ENCODE measurements around the gene YTHDC2. TPM values are rescaled to one million over a fixed set of nuclear protein-coding genes. Genes with fewer than 3 reads are reported as not detected.

The YTHDC2 gene
- total and polyA plus RNA-seq, 2 of the 13 experiments (the other 11 are each of a cell fraction or from before 2014, with no cell fraction given) = 6.7 to 17.8 TPM

DNA sequence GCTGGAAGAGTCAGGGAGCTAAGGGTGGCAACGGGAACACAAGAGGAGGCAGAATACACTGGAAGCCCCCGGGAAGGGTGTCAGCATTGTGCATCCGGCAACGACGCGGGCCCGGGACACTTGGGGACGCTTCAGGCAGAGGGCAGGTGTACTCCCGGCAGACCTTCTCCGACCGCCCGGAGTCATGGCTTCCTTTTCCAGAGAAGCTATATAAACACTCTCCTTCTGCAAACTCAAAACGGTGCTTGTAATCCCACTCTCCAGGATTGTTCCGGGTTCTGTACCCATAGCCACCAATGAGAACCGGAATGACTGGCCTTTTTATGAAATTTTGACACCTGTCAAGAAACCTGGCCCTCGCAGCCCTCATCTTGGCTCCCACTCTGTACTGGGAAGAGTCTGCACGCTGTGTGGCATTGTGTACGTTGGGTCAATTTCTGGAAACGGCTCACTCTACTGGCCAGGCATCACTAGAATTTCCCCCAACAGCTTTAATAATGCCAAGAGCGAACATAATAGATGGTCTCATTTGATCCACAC, 24.8 kb upstream of the YTHDC2 start (continued):
- TF ChIP-seq, protein P1, sequence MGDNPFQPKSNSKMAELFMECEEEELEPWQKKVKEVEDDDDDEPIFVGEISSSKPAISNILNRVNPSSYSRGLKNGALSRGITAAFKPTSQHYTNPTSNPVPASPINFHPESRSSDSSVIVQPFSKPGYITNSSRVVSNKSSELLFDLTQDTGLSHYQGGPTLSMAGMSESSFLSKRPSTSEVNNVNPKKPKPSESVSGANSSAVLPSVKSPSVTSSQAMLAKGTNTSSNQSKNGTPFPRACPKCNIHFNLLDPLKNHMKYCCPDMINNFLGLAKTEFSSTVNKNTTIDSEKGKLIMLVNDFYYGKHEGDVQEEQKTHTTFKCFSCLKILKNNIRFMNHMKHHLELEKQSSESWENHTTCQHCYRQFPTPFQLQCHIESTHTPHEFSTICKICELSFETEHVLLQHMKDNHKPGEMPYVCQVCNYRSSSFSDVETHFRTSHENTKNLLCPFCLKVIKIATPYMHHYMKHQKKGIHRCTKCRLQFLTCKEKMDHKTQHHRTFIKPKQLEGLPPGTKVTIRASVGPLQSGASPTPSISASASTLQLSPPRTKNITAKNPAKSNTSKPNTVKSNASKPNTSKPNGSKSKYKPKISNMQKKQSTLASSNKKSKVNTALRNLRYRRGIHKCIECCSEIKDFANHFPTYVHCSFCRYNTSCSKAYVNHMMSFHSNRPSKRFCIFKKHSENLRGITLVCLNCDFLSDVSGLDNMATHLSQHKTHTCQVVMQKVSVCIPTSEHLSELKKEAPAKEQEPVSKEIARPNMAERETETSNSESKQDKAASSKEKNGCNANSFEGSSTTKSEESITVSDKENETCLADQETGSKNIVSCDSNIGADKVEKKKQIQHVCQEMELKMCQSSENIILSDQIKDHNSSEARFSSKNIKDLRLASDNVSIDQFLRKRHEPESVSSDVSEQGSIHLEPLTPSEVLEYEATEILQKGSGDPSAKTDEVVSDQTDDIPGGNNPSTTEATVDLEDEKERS (CRISPR knock-in tag; IDR thresholded peaks at IDR 0.05) = 0 out of 2 replicates have a peak, but pooled peaks have one; percentile 7
- TF ChIP-seq ZNF335 (CRISPR knock-in tag; IDR thresholded peaks at IDR 0.05) (0 out of 2 replicates have a peak, but pooled peaks have one; percentile 9), GATAD2A (CRISPR knock-in tag; IDR thresholded peaks at IDR 0.05) (0 out of 2 replicates have a peak, but pooled peaks have one; percentile 6), RXRB (CRISPR knock-in tag; IDR thresholded peaks at IDR 0.05; ENCODE audit: borderline replicate concordance) (no peak), ATF7 (IDR thresholded peaks at IDR 0.05) (no peak), ATF7 (CRISPR knock-in tag; IDR thresholded peaks at IDR 0.05) (no peak), ZNF232 (CRISPR knock-in tag; IDR thresholded peaks at IDR 0.05; ENCODE audit: borderline replicate concordance) (no peak), PHF21A (CRISPR knock-in tag; IDR thresholded peaks at IDR 0.05) (no peak; the same call in 1 of the 2 replicates), ZSCAN22 (CRISPR knock-in tag; IDR thresholded peaks at IDR 0.05) (no peak), ZFX (CRISPR knock-in tag; IDR thresholded peaks at IDR 0.05; ENCODE audit: low read depth) (no peak), ZNF205 (CRISPR knock-in tag; IDR thresholded peaks at IDR 0.05) (peak; percentile 12; the same call in 1 of the 2 replicates), RORA (CRISPR knock-in tag; IDR thresholded peaks at IDR 0.05) (no peak), ZNF543 (CRISPR knock-in tag; IDR thresholded peaks at IDR 0.05) (no peak), ZNF468 (CRISPR knock-in tag; IDR thresholded peaks at IDR 0.05) (no peak), SOX5 (CRISPR knock-in tag; IDR thresholded peaks at IDR 0.05; ENCODE audit: borderline replicate concordance) (peak; percentile 5; the same call in 1 of the 2 replicates), KLF13 (CRISPR knock-in tag; IDR thresholded peaks at IDR 0.05) (no peak), HNRNPL (IDR thresholded peaks at IDR 0.05; ENCODE audit: low read depth, low read length) (0 out of 2 replicates have a peak, but pooled peaks have one; percentile 48), ZBTB42 (CRISPR knock-in tag; IDR thresholded peaks at IDR 0.05) (no peak), HNF4A (CRISPR knock-in tag; IDR thresholded peaks at IDR 0.05) (no peak), ZNF331 (CRISPR knock-in tag; IDR thresholded peaks at IDR 0.05) (peak; percentile 0; the same call in 1 of the 2 replicates), IRF2 (CRISPR knock-in tag; IDR thresholded peaks at IDR 0.05) (no peak), ARHGAP35 (CRISPR knock-in tag; IDR thresholded peaks at IDR 0.05; ENCODE audit: borderline replicate concordance) (no peak), SUZ12 (IDR thresholded peaks at IDR 0.05; ENCODE audit: low read depth, low read length) (no peak), KDM1A (CRISPR knock-in tag; IDR thresholded peaks at IDR 0.05) (no peak)
- TF ChIP-seq, protein P2, sequence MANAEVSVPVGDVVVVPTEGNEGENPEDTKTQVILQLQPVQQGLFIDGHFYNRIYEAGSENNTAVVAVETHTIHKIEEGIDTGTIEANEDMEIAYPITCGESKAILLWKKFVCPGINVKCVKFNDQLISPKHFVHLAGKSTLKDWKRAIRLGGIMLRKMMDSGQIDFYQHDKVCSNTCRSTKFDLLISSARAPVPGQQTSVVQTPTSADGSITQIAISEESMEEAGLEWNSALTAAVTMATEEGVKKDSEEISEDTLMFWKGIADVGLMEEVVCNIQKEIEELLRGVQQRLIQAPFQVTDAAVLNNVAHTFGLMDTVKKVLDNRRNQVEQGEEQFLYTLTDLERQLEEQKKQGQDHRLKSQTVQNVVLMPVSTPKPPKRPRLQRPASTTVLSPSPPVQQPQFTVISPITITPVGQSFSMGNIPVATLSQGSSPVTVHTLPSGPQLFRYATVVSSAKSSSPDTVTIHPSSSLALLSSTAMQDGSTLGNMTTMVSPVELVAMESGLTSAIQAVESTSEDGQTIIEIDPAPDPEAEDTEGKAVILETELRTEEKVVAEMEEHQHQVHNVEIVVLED (CRISPR knock-in tag; IDR thresholded peaks at IDR 0.05; ENCODE audit: borderline replicate concordance) = 0 out of 2 replicates have a peak, but pooled peaks have one; percentile 2
- TF ChIP-seq, protein P3, sequence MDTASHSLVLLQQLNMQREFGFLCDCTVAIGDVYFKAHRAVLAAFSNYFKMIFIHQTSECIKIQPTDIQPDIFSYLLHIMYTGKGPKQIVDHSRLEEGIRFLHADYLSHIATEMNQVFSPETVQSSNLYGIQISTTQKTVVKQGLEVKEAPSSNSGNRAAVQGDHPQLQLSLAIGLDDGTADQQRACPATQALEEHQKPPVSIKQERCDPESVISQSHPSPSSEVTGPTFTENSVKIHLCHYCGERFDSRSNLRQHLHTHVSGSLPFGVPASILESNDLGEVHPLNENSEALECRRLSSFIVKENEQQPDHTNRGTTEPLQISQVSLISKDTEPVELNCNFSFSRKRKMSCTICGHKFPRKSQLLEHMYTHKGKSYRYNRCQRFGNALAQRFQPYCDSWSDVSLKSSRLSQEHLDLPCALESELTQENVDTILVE (CRISPR knock-in tag; IDR thresholded peaks at IDR 0.05) = peak; percentile 6; the same call in 1 of the 2 replicates
- TF ChIP-seq, protein P4, sequence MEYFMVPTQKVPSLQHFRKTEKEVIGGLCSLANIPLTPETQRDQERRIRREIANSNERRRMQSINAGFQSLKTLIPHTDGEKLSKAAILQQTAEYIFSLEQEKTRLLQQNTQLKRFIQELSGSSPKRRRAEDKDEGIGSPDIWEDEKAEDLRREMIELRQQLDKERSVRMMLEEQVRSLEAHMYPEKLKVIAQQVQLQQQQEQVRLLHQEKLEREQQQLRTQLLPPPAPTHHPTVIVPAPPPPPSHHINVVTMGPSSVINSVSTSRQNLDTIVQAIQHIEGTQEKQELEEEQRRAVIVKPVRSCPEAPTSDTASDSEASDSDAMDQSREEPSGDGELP (IDR thresholded peaks at IDR 0.05; ENCODE audit: borderline replicate concordance, low read depth) = no peak

All from HepG2 (cell line).